SU-DHL-6 (cell line): ENCODE measurements around the gene PDE7B.
"Not testable (repeated sequence)": the region's sequence is repeated elsewhere in the genome, so short reads cannot be mapped to it uniquely, and the experiment has no call there.

Experiments used
- H2AFZ ChIP-seq: fragments of 200-600 bp; sonication (generic); 2 replicates; pipeline ENCODE4 v1.6.1; 2014; ENCODE audit warnings: low read depth, mild to moderate bottlenecking, moderate library complexity, mixed read lengths, antibody characterized with exemption, low read length; ENCODE audit not compliant: severe bottlenecking
- H3F3A ChIP-seq: fragments of 200-600 bp; shearing (Covaris generic); 2 replicates; pipeline ENCODE4 v1.6.0; 2016; ENCODE audit warnings: antibody characterized with exemption, mild to moderate bottlenecking; ENCODE audit not compliant: insufficient read depth
- H3K27ac ChIP-seq: fragments of 200-600 bp; sonication (generic); 2 replicates; pipeline ENCODE4 v1.5.1; 2016; ENCODE audit warnings: low read depth, mild to moderate bottlenecking, low read length, moderate library complexity, mixed read lengths
- H3K27me3 ChIP-seq: fragments of 200-600 bp; sonication (generic), shearing (Covaris generic); 2 replicates; pipeline ENCODE4 v1.6.0; 2014; ENCODE audit warnings: mild to moderate bottlenecking, low read length
- H3K36me3 ChIP-seq: fragments of 200-600 bp; sonication (generic); 2 replicates; pipeline ENCODE4 v1.6.1; 2014; ENCODE audit warnings: mild to moderate bottlenecking, low read length, mixed read lengths
- H3K4me2 ChIP-seq: fragments of 300-600, 200-600 bp; shearing (Covaris generic), sonication (generic); 2 replicates; pipeline ENCODE4 v1.6.0; 2014; ENCODE audit warnings: low read length, low read depth, mild to moderate bottlenecking; ENCODE audit not compliant: poor library complexity, severe bottlenecking
- H3K4me3 ChIP-seq: fragments of 200-600 bp; sonication (generic); 2 replicates; pipeline ENCODE4 v1.5.1; 2014; ENCODE audit warnings: antibody characterized with exemption, low read length, mild to moderate bottlenecking, mixed read lengths; ENCODE audit not compliant: insufficient read depth, poor library complexity, severe bottlenecking
- H3K79me2 ChIP-seq: fragments of 200-600 bp; sonication (generic); 2 replicates; pipeline ENCODE4 v1.6.1; 2014; ENCODE audit warnings: mild to moderate bottlenecking, low read length, moderate library complexity; ENCODE audit not compliant: insufficient read depth
- H3K9ac ChIP-seq: fragments of 200-600 bp; sonication (generic); 2 replicates; pipeline ENCODE4 v1.7.0; 2014; ENCODE audit warnings: mild to moderate bottlenecking, low read length
- H3K9me2 ChIP-seq: fragments of 200-600 bp; sonication (generic); replicated peaks from 2 replicates; pipeline ENCODE4 v1.6.1; 2014; ENCODE audit warnings: low read length; ENCODE audit not compliant: insufficient read depth
- H3K9me3 ChIP-seq: fragments of 200-600 bp; sonication (generic); 2 replicates; pipeline ENCODE4 v1.6.1; 2014; ENCODE audit warnings: low read length, mixed read lengths; ENCODE audit not compliant: insufficient read depth
- H4K20me1 ChIP-seq: fragments of 200-600 bp; sonication (generic); 2 replicates; pipeline ENCODE4 v1.6.1; 2014; ENCODE audit warnings: low read depth, mild to moderate bottlenecking, antibody characterized with exemption, low read length, moderate library complexity, mixed read lengths
- EZH2phosphoT487 ChIP-seq: fragments of 200-600 bp; sonication (generic), shearing (Covaris generic); conservative IDR thresholded peaks from 2 replicates; pipeline ENCODE4 v1.6.1; 2018; ENCODE audit warnings: mild to moderate bottlenecking, antibody characterized with exemption, low read length, moderate library complexity, mixed read lengths
- TF ChIP-seq, protein P1 (sequence below): fragments of 200-600 bp; sonication (generic); IDR thresholded peaks from one replicate; pipeline ENCODE4 v1.5.1; 2017; ENCODE audit warnings: antibody characterized with exemption, mild to moderate bottlenecking, low read length, moderate library complexity; ENCODE audit not compliant: insufficient read depth, poor library complexity, severe bottlenecking

The PDE7B gene

DNA sequence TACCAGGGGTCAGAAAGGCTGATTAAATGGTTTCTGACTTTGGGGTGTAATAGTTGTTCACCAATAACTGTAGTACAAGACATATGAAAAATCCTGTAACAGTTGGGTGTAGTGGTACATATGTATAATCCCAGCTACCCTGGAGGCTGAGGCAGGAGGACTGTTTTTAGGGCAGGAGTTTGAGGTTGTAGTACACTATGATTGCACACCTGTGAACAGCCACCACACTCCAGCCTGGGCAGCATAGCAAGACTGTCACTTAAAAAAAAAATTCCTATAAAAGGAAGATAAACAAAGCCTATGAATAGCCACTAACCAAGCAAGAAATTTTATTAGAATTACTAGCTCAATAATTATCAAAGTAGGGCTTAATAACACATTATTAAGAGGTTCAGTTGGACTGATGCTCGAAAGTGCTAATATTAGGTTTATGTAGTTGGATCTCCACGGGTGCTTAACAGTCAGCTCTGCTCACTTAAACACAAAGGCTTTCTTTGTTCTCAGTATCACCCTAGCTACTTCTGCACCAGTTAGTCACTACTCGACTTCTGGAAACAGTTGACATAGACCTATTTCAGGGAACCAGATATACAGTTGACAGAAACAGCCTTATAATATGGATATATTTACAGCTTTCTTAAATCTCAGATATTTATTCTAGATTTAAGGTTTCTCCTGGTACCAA lies 285.6 kb downstream of the PDE7B start:
- Histone ChIP-seq H3K27me3 (no peaks in the 10 kb centered on the region), H3K27ac (no peak overlapping the region), H3F3A (no peaks in the 10 kb centered on the region), H3K79me2 (no peaks in the 10 kb centered on the region), H3K36me3 (no peaks in the 10 kb centered on the region), H3K9me2 (no peaks in the 10 kb centered on the region; the same call in 1 of the 2 replicates), H3K9ac (no peak overlapping the region), H4K20me1 (no peaks in the 10 kb centered on the region), H3K4me2 (no peak overlapping the region), H3K4me3 (no peak overlapping the region), H2AFZ (no peak overlapping the region), H3K9me3 (no peaks in the 10 kb centered on the region)
- no peak for TF ChIP-seq EZH2phosphoT487
- TF ChIP-seq, protein P1, sequence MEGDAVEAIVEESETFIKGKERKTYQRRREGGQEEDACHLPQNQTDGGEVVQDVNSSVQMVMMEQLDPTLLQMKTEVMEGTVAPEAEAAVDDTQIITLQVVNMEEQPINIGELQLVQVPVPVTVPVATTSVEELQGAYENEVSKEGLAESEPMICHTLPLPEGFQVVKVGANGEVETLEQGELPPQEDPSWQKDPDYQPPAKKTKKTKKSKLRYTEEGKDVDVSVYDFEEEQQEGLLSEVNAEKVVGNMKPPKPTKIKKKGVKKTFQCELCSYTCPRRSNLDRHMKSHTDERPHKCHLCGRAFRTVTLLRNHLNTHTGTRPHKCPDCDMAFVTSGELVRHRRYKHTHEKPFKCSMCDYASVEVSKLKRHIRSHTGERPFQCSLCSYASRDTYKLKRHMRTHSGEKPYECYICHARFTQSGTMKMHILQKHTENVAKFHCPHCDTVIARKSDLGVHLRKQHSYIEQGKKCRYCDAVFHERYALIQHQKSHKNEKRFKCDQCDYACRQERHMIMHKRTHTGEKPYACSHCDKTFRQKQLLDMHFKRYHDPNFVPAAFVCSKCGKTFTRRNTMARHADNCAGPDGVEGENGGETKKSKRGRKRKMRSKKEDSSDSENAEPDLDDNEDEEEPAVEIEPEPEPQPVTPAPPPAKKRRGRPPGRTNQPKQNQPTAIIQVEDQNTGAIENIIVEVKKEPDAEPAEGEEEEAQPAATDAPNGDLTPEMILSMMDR: no peak

DNA sequence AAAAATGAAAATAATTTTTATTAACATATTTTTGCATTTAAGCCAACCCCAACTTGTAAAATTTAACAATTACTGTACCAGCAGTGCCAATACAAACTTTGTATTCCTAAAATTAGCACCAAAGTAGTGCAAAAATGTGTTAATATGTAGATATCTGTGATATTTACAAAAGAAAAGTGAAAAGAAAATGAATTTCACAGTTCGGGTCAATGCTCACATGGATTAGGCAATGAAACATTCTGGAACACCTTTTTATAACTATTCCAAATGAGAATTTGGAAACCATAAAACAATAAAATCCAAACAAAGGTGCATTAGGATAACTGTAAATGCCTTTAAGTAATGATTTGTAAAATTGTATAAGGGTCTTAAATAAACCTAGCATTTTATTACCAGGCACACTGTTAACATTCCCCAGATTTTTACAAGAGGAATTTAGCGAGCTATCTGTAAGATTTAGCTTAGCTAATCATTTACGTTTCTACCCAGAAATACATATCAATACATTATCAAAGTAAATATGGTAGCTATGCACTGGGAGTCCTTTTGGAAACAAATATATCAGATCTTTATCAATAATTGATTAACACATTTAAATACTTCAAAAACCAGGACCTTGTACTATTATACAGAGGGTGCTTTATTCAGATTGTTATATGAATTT lies 286.4 kb downstream of the PDE7B start:
- H3K9ac ChIP-seq: no peak overlapping the region
- H3K4me3 ChIP-seq: no peak overlapping the region
- H3F3A ChIP-seq: no peaks in the 10 kb centered on the region
- H3K4me2 ChIP-seq: no peak overlapping the region
- H3K27me3 ChIP-seq: no peaks in the 10 kb centered on the region
- H3K27ac ChIP-seq: no peak overlapping the region
- H3K36me3 ChIP-seq: no peaks in the 10 kb centered on the region
- no peak overlapping the region for H2AFZ ChIP-seq
- no peaks in the 10 kb centered on the region for H3K79me2 ChIP-seq
- H3K9me2 ChIP-seq: no peaks in the 10 kb centered on the region
- H4K20me1 ChIP-seq: no peaks in the 10 kb centered on the region
- TF ChIP-seq EZH2phosphoT487: no peak
- TF ChIP-seq, protein P1: no peak
- H3K9me3 ChIP-seq: no peaks in the 10 kb centered on the region

DNA sequence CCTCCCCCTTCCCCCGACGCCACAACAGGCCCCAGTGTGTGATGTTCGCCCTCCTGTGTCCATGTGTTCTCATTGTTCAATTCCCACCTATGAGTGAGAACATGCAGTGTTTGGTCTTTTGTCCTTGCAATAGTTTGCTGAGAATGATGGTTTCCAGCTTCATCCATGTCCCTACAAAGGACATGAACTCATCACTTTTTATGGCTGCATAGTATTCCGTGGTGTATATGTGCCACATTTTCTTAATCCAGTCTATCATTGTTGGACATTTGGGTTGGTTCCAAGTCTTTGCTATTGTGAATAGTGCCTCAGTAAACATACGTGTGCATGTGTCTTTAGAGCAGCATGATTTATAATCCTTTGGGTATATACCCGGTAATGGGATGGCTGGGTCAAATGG lies 287.6 kb downstream of the PDE7B start:
- H2AFZ ChIP-seq, H3K79me2 ChIP-seq, H4K20me1 ChIP-seq, H3K4me2 ChIP-seq, H3K27me3 ChIP-seq, H3F3A ChIP-seq, H3K9ac ChIP-seq, H3K9me2 ChIP-seq, H3K4me3 ChIP-seq, H3K36me3 ChIP-seq, H3K9me3 ChIP-seq, H3K27ac ChIP-seq: not testable (repeated sequence)
